Activated CD4-positive, alpha-beta T cell treated with anti-CD3 and anti-CD28 coated beads, Interleukin-2, amount 50 U/mL, for 16 hours (primary cell): ENCODE data around the gene SNUPN.

ENCODE experiments used
- DNase-seq: peaks from one replicate; pipeline ENCODE4 v3.0.0-alpha.2; 2020

The SNUPN gene

GRCh38 chr15:75625542-75626347 is at the start of gene SNUPN:
SNUPN (minus strand) TSS chr15:75625725; CDS start chr15:75621051, 4,674 bp downstream.
- peak; percentile 96 for DNase-seq

DNA sequence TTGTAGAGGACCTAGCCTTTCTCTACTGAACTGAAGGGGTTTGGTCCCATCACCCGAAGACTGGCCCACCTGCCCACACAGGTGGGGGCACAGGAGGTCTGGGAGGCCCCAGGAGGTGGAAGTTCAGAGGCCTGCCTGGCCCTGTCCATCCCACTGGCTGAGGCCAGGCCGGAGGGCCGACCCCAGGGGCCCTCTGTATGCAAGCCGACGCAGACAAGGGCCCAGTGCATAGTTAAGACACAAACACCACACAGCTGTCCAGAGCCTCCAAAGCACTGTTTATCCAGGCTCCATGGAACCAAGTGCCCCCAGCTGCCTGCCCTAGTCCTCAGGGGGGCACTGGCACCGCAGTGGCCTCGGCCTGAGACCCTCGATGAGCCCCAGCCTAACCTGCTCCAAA is 48.8 kb upstream of the SNUPN start:
- no peak for DNase-seq

- DNase-seq: no peak
Observed at GRCh38 chr15:75673426-75674235, 48.1 kb upstream of the SNUPN start.

- DNase-seq: no peak
Observed at GRCh38 chr15:75672646-75673425, 47.3 kb upstream of the SNUPN start.

- DNase-seq: no peak
Observed at GRCh38 chr15:75671730-75672602, 46.4 kb upstream of the SNUPN start.

DNA sequence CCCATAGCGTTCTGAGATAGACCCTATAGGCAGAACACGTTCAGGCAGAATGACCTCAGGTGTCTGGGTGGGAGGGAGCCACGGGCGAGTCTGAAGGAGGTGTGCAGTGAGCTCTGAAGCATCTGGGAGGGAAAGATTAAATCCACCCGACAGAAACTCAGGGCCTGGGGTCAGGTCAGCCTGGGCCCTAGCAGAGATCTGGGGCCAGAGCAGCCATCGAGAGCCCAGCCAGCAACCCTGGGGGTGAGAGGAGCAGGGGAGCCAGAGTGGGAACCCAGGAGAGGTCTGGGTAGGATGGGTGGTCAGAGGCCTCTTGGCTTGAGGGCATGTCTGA is 44.3 kb upstream of the SNUPN start:
- no peak for DNase-seq

GRCh38 chr15:75669191-75669878 is 43.8 kb upstream of the SNUPN start:
- no peak for DNase-seq

DNA sequence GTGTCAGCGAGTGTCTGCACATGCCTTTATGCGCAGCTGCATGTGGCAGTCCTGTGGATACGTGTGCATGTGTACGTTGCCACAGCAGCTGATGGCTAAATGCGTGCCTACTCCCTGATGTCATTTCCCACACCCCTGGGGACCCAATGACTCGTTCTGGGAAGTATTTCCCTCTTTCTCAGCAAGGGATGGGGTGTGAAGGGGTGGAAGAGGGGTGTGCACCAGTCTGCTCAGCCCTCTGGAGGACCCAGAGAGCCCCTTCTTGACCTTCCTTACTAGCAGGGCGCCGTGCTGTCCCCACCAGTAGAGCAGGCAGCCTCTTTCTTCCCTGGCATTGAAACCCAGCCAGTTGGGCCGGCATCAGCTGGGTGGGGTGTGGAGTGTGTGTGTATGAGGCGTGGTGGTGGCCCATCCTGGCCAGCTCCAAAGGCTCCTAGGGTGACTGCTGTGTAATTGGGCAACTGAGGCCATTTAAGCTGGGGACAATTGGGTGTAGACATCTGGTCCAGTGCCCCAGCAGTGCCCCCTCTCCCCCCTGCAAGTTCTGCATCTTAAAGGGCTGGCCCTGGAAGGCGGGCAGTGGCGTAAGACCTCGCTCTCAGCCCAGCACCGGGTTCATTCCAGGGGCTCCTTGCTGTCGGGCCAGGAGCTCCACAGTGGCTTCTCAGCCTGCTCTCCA is 41.4 kb upstream of the SNUPN start:
- no peak for DNase-seq

DNA sequence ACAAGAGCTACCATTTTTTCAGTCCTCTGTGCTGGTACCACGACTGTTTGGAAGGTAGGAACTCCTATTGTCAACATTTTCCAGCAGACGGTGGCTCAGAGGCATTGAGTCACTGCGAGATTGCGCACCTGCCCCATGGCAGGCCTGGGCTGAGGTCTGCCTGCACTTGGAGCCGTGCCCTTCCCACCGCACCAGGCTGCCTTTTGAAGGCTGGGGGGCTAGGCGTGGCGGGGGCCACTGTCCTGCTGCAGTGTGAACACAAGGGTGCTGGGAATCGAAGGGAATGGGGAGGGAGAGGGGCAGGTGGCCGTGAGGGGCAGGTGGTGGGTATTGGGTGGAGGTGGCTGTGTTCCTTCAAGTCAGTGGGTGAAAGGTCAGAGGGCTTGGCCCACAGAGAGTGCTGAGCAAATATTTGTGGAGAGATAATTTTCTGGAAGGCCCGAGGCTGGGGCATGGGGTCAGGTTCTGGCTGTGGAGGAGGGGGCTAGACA is 38.5 kb upstream of the SNUPN start:
- no peak for DNase-seq

- DNase-seq: no peak
Observed at GRCh38 chr15:75662823-75663519, 37.4 kb upstream of the SNUPN start.

DNA sequence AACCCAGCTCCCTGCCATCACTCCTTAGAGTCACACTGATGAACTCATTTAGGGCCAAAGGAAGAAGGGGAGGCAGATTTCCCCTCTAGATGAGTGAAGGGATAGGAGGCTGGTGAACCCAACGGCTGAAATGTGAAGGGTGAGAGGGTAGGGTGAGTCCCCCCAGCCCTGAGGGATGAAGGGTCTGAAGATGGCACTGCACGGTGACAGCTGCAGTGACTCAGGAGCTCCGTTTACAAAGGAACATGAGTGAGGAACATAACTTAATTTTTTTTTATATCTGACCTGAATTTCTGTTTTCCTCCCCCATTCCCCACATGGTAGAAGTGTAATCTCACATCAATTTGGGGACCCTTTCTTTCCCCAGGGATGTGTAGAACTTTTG is 36.2 kb upstream of the SNUPN start:
- DNase-seq: no peak

GRCh38 chr15:75661100-75661755 is 35.7 kb upstream of the SNUPN start:
- DNase-seq: no peak

DNA sequence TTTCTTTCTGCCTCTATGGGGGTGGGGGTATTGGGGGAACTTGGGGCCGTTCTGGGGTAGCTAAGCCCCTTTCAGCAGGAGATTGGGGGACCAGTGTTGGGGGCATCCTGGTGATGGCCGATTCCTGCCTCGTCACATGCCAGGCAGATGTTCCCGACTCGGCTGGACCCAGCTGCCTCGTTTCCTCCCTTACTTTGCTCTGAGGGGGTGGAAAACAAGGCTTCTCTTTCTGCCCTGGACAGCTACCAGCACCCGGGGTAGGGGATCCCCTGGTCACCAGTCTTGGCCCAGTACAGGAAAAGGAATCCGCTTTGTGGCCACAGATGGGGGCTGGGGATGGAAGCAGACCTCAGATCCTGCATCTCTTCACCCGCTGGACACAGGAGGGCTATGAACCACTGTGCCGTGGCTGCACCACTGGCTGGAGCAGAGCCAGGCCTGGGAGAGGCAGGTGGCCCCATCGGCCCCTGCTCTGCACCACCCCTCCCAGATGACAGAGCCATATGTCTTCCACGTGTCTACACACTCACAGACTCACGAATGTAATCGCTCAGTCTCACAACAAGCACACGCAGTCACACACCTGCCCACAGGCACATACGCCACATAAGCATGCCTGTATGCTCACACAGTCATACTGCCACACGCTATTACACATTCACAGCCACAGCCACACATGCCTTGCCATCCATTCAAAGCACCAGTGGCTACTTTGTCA is 34.6 kb upstream of the SNUPN start:
- no peak for DNase-seq

- no peak for DNase-seq
Observed at GRCh38 chr15:75659141-75659771, 33.7 kb upstream of the SNUPN start.

DNA sequence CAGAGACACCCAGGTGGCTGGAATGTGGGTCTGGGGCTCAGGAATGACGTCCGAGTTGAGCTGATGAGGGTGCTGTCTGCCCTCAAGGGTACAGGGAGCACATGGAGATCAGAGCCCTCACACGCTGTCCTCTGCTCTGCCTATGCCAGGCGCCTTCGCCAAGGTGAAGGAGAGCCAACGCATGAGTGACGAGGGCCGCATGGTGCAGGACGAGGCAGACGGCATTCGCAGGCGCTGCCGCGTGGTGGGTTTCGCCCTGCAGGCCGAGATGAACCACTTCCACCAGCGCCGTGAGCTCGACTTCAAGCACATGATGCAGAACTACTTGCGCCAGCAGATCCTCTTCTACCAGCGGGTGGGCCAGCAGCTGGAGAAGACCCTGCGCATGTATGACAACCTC is 31.3 kb upstream of the SNUPN start:
- DNase-seq: no peak

DNA sequence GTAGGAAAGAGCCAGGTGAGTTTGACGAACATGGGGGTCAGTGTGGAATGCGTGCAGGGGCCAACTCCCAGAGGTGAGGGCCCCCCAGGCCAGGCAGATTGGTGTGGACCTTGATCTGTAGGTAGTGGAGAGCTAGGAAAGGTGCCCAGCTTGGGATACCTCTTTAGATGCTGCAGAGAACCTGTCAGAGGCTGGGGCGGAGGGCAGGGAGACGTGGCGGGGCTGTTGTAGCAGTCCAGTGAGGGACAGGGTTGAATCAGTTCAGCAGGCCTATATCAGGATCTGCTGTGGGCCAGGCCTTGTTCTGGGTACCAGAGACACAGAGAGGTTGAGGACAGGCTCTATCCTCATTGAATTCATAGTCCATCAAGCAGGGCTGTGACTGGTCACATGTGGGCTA is 30.8 kb upstream of the SNUPN start:
- DNase-seq: no peak

GRCh38 chr15:75655931-75656330 is 30.4 kb upstream of the SNUPN start:
- DNase-seq: no peak

DNA sequence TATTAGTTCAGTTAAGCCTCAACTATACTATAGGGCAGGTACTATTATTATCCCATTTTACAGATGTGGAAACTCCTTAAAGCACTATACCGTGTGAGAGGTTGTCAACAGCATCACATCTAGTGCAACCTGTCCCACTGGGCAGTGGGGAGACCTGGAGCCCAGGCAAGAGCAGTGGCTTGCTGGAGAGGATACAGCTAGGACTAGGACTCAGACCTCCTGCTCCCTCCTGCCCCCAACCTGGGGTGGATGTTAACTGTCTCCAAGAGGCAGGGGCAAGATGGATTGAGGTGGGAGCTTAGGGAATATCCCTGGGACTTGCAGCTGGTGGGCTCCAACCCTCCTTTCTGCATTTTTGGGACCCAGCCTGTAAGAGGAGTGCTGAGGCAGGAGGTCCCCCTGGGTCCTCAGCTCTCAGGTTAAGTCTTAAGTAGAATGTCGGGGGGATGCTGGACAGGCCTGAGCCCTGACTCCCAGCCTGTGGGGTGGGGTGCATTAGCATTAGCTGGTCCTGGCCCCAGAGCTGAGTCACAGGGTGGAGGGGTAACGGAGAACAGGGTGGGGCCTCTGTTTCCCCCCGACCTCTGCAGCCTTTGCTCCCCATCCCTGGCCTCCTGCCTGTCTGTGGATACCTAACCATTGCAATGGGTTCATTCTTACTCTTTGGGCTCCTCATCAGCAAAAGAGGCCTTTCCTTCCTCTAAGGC is 28.8 kb upstream of the SNUPN start:
- DNase-seq: no peak
